Kidney capillary endothelial cell (primary cell): ENCODE measurements around the gene SMIM10L1.
A peak's percentile ranks its signal among the peaks of the same experiment; 100 is the strongest.

Experiments used
- DNase-seq: peaks from one replicate; pipeline ENCODE4 v3.0.0-alpha.2; 2018; ENCODE audit warnings: low spot score

The SMIM10L1 gene

DNA sequence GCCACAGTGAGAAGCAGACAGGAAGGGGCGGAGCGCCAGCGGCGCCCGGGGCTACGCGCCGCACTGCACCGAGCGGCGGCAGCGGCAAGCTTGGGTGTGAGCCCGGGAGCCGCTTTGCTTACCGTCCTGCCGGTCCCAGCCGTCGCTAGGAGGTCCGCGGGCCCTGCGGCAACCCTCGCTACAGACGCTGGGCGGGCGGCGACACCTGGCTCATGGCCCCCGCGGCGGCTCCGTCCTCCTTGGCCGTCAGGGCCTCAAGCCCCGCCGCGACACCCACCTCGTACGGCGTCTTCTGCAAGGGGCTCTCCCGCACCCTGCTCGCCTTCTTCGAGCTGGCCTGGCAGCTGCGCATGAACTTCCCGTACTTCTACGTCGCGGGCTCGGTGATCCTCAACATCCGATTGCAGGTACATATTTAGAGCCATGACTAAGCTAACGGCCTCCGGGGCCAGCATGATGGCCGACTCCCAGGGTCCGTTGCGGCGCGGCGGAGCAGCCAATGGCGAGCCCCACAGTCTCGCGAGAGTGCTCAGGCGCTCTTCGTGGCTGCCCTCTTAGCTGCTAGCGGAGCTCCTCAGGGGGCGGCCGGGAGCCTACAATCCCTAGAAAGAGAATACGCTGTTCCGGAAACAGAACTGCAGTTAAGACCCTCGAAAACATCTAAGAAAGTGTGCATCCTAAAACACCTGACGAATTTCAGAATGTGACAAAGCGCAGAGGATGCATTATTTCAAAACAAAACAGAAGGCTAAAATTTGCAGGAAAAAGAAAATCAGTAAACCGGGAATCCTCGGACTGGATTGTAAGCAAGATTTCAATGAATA, at the start of gene SMIM10L1:
SMIM10L1 (plus strand) TSS at position 50 of the 824 bp plus-strand sequence; CDS start at position 213, 163 bp downstream.
- peak; percentile 90 for DNase-seq

DNA sequence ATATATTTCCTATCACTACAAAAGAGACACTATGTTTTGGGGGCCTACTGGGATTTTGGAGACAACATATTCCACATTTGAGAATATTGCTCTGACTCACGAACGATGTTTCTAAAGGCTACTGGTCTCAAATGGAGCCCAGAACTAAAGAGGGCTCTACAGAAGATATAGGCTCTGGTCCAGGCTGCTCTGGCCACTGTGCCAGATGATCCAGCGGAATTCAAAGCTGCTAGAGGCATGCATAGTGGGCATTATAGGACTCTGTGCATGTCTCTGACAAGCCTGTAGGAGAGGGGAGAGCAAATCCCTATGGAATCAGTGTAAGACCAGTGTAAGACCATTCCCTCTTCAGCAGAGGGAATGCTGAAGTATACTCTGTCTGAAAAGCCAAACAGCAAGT, 40.6 kb upstream of the SMIM10L1 start:
- no peak for DNase-seq

DNA sequence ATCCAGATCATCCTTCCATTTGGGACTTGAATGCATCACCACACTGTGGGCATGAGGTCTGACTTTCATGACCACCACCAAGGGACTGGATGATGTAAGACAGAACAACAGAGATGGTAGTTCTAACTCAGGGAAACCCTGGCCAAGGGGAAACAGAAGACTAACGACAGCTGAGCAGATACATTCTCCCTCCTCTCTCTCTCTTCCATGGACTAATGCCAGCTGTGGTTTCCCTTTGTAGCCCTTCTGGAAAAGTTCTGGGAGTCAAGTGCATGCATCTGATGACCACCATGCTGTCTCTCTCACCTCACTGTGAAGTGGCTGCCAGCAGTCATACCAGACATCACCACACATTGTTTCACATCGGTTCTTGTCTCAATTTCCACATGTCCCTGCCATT, 40.0 kb upstream of the SMIM10L1 start:
- DNase-seq = no peak

- DNase-seq = no peak
Observed at GRCh38 chr12:11133162-11133561, 37.8 kb upstream of the SMIM10L1 start.

GRCh38 chr12:11133816-11134215, 37.2 kb upstream of the SMIM10L1 start:
- DNase-seq = no peak

- no peak for DNase-seq
Observed at GRCh38 chr12:11134305-11134704, 36.7 kb upstream of the SMIM10L1 start, which contains the start of gene TAS2R30. Gene TAS2R30 (minus strand): TSS chr12:11134644. CDS start chr12:11134244, 400 bp downstream.

- no peak for DNase-seq
Observed at GRCh38 chr12:11136075-11136474, 34.9 kb upstream of the SMIM10L1 start.

DNA sequence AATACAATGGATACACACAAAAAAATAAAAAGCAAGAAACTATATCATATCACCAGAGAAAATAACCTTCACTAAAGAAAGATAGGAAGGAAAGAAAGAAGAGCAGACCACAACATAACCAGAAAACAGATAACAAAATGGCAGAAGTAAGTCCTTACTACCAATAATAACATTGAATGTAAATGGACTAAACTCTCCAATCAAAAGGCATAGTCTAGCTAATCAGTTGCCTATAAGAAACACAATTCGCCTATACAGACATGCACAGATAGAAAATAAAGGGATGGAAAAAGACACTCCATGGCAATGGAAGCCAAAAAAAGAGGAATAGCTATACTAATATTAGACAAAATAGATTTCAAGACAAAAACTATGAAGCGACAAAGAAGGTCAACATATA, 27.6 kb upstream of the SMIM10L1 start:
- no peak for DNase-seq

DNA sequence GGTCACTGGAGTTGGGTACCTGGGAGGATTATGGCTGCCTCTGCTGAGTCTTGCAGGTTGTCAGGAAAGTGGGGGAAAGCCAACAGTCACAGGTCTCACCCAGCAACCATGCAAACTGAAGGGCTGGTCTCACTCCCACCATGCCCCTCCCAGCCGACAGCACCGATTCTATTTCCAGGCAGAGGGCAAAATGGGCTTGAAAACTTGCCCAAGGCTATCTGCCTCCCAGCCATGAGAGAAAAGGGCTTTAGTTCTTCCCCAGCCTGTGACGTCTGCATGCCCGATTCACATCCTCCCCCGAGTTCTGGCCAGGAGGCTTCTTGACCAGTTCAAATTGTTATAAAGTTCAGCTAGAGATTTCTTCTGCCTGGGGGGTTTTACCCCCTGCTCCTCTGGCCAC, 26.7 kb upstream of the SMIM10L1 start:
- no peak for DNase-seq

DNA sequence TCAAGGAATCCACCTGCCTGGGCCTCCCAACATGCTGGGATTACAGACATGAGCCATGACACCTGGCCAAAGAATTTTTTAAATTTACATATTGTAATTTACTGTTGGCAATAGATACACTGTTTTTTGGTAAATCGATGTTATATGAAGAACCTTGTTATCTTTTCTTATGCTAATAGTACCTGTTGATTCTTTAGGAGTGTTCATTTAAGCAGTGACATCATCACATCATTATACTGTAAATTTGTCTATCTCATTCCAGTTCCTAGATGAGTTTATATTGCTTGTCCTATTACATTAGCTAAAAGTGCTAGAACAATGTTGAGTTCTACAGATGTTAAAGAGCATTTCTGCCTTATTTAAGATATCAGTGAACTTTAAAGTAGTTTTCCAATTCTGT, 23.6 kb upstream of the SMIM10L1 start:
- no peak for DNase-seq

DNA sequence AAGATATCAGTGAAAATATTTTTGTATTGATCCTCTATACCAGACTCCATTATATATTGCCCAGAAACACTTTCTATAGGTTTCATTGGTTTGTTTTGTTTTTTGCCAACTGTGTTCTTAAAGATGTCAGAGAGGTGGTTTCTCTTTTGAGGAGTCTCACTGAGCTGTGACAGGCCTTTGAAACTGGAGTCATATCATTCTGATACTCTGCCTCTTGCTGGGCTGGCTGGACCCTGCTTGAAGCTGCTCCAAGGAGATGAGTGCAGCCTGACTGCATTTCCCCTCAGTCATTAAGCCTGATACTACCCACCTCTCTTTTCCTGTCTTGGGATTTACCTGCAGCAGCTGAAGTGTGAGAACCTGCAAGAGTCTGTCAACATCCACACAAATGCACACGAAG, 20.2 kb upstream of the SMIM10L1 start:
- no peak for DNase-seq

GRCh38 chr12:11152725-11153124, 18.3 kb upstream of the SMIM10L1 start:
- DNase-seq = no peak

DNA sequence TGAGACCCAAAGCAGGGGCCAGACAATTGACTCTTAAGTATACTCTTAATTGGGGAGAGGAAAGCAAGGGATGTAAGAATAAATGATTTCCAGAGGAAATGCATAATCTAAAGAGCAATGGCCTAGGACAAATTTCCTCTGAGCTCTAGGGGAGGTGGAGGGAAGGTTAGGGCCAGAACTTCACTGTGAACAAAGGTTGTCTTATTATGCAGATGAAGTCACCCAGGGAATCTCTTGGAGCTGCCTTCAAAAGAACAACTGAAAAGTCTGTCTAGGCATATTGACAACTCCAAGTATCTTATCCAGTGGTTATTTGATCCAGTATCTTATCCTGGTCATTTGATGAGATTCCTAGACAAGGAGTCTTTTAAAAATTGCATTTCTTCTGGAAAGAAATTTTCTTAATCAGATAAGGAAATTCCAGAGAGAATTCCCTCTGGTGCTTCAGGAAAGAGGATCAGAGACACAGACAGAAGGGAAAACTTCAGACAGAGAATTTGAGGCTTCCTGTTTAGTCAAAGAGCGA, 16.5 kb upstream of the SMIM10L1 start:
- no peak for DNase-seq

DNA sequence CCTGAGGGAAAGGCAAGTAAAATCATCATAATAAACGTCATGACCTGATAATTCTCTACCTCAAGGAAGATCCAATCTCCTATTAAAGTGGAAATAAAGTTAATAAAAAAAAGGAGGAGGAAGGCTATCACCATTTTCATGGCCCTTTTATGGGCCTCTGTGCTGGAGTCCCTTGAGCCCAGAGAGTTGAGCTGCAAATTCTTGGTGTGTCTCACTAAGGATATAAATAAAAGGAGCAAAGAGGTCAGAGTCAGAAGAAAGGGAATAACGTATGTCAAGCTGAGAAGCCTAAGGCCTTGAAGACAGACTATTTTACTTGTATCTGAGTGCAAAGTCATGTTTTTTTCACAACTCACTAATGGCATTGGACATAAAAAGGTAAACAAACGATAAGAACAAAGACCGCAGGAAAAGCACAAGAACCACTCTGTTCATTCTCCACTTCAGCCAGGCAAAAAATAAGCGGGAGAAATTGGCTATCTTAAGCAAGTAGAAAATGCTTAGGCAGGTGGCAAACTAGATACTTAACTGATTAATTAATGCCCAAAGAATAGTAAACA, 12.0 kb upstream of the SMIM10L1 start:
- no peak for DNase-seq

DNA sequence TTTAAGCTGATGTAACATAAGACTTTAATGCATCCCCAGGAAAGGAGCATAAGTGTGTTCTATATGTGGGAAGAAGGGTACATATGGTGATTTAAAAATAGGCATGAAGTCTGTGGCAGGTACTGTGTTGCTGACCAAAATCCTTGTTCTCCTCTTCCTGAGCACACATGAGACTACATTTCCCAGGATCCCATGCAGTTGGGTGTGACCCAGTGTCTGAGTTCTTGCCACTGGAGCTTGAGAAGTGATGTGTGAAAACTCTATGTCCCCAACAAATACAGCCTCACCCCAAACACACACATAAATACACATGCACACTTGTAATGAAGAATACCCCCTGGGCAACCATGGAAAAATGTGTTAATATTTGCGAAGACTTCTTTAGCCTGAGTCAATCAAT, 8.5 kb upstream of the SMIM10L1 start:
- no peak for DNase-seq

- no peak for DNase-seq
Observed at GRCh38 chr12:11164384-11164783, 6.6 kb upstream of the SMIM10L1 start.

- DNase-seq = no peak
Observed at GRCh38 chr12:11166300-11166699, 4.7 kb upstream of the SMIM10L1 start.

DNA sequence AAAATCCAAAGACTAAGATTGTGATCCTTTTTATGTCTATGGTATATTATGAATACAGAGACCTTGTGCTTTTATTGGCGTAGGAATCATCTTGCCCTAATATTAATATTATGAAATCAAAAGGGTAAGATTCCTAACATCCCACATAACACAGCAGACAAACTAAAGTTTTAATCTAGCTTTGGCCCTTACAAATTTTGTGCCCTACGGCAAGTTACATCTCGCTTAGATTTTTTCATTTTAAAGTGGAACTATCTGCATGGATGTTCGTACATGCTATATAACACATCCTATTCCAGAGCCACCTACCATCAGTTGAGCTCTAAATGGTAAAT, 217 bp upstream of the SMIM10L1 start:
- no peak for DNase-seq

DNA sequence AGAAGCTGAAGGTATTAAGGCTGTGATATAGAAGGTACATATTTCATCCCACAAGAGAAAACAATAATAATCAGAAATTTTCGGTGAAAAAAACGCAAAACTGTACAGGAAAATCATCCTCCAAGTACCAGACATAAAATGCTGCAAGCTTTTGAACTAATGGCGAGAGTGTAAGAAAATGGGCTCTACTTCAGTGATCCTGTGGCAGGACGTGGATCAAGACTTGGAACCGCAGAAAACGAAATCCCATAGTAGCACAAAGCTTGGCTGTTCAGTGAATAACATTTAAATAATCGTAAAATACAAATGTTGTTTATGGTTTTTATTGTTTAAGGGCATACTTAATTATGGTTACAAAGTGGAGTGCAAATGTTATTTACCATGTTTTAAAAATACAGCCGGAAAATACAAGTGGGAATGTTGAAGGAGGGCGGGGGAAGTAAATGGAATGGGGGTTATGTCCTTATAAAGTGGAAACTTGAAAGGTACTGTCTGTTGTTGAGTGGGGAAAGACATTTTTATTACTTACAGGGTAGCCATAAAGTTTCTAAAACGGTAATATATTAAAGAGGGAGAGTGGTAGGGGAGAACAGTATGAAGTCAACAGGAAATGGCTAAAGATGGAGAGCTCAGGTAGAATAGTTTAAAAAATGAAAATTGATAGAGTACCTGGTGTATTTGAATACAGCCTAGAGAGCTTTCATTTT, 1.1 kb downstream of the SMIM10L1 start:
- peak; percentile 48 for DNase-seq

- DNase-seq = no peak
Observed at GRCh38 chr12:11174022-11174421, 3.0 kb downstream of the SMIM10L1 start.

GRCh38 chr12:11178250-11178649, 7.3 kb downstream of the SMIM10L1 start:
- DNase-seq = no peak

DNA sequence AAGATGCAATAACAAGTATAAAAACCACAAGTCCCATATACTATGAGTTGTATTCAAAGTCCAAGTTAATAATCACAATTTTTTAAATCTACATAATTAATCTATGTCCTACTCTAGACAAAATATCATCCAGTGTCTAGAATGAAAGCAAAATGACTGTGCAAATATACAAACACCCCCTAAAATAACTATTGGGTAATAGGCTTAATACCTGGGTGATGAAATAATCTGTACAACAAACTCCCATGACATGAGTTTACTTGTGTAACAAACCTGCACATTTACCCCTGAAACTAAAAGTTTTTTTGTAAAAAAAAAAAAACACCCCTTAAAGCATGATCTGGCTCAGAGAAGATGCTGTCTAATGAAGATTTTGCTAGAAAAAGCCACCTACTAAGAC, 11.5 kb downstream of the SMIM10L1 start:
- no peak for DNase-seq

DNA sequence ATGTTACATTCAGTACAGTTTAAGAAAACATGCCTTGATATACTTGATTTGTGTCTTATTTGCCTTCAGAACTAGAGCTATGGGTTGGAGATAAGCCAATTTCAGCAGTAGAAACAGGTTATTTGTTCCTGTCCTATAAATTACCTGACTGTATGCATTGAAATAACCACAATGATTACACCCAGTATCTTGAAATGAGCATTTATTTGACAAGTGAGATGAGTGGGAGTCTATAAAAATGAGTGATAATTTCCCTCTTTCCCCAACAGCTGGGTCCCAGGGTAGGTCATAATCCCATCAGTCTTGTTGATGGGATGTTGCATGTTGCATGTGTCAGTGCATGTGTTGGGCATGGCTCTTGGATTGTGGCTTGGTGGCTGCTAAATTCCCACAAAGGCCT, 12.0 kb downstream of the SMIM10L1 start:
- DNase-seq = no peak
